NCI-H128 (cell line): ENCODE measurements around the gene SPATA16.
"Not testable (repeated sequence)": the region's sequence is repeated elsewhere in the genome, so short reads cannot be mapped to it uniquely, and the experiment has no call there.

Experiments
- DNase-seq: peaks from one replicate; lab custom pipeline; 2025; ENCODE audit not compliant: unreplicated experiment; lab: John Stamatoyannopoulos, UW

The SPATA16 gene

GRCh38 chr3:172903642-172904320 lies 237.3 kb downstream of the SPATA16 start:
- no peak for DNase-seq

GRCh38 chr3:172892158-172892557 lies 248.9 kb downstream of the SPATA16 start:
- DNase-seq = no peak

GRCh38 chr3:172885704-172886103 lies 255.3 kb downstream of the SPATA16 start:
- DNase-seq = no peak

GRCh38 chr3:172882563-172882962 lies 258.5 kb downstream of the SPATA16 start:
- no peak for DNase-seq

GRCh38 chr3:172879381-172879780 lies 261.7 kb downstream of the SPATA16 start:
- not testable (repeated sequence) for DNase-seq

- peak; percentile 36 for DNase-seq
Measured at GRCh38 chr3:172877011-172877410, 264.0 kb downstream of the SPATA16 start.

GRCh38 chr3:172876297-172876696 lies 264.7 kb downstream of the SPATA16 start:
- no peak for DNase-seq

GRCh38 chr3:172875039-172875438 lies 266.0 kb downstream of the SPATA16 start:
- no peak for DNase-seq

GRCh38 chr3:172869784-172870518 lies 271.1 kb downstream of the SPATA16 start:
- DNase-seq = no peak

- peak; percentile 54 for DNase-seq
Measured at GRCh38 chr3:172869368-172869771, 271.7 kb downstream of the SPATA16 start.

- DNase-seq = peak; percentile 78
Measured at GRCh38 chr3:172868582-172869200, 272.3 kb downstream of the SPATA16 start.

GRCh38 chr3:172866726-172867350 lies 274.2 kb downstream of the SPATA16 start:
- DNase-seq = not testable (repeated sequence)

- DNase-seq = no peak
Measured at GRCh38 chr3:172859041-172859440, 282.0 kb downstream of the SPATA16 start.

- DNase-seq = no peak
Measured at GRCh38 chr3:172856795-172857742, 284.0 kb downstream of the SPATA16 start.

GRCh38 chr3:172855037-172855436 lies 286.0 kb downstream of the SPATA16 start:
- no peak for DNase-seq

- no peak for DNase-seq
Measured at GRCh38 chr3:172853921-172854666, 286.9 kb downstream of the SPATA16 start.

- no peak for DNase-seq
Measured at GRCh38 chr3:172853005-172853404, 288.0 kb downstream of the SPATA16 start.

GRCh38 chr3:172848910-172849309 lies 292.1 kb downstream of the SPATA16 start:
- DNase-seq = no peak

- DNase-seq = no peak
Measured at GRCh38 chr3:172847292-172847691, 293.7 kb downstream of the SPATA16 start.

GRCh38 chr3:172846706-172847105 lies 294.3 kb downstream of the SPATA16 start:
- no peak for DNase-seq
